Stimulated activated CD4-positive, alpha-beta T cell treated with anti-CD3 and anti-CD28 coated beads, Interleukin-15, amount 100 ng/mL, for 48 hours (primary cell): ENCODE results near the gene GHR.
"Not testable (repeated sequence)": the region's sequence is repeated elsewhere in the genome, so short reads cannot be mapped to it uniquely, and the experiment has no call there.

Source experiments
- DNase-seq, 2 donors: peaks; one replicate each; pipeline ENCODE4 v3.0.0-alpha.2; 2020; ENCODE audit warnings: low read depth in 2 of 2

Gene GHR

GRCh38 chr5:42643360-42643759 is 220.1 kb downstream of the GHR start:
- DNase-seq = no peak

GRCh38 chr5:42645138-42645537 is 221.9 kb downstream of the GHR start:
- no peak for DNase-seq

- no peak for DNase-seq
These were observed 224.8 kb downstream of the GHR start for GRCh38 chr5:42648036-42648435.

GRCh38 chr5:42648915-42649314 is 225.7 kb downstream of the GHR start:
- DNase-seq = no peak

GRCh38 chr5:42650084-42650483 is 226.8 kb downstream of the GHR start:
- DNase-seq = no peak

GRCh38 chr5:42653705-42654104 is 230.5 kb downstream of the GHR start:
- no peak for DNase-seq

GRCh38 chr5:42654645-42655044 is 231.4 kb downstream of the GHR start:
- DNase-seq = no peak

GRCh38 chr5:42655982-42656650 is 232.9 kb downstream of the GHR start:
- DNase-seq = no peak

GRCh38 chr5:42656651-42657015 is 233.4 kb downstream of the GHR start:
- no peak for DNase-seq

GRCh38 chr5:42659869-42660268 is 236.6 kb downstream of the GHR start:
- not testable (repeated sequence) for DNase-seq

GRCh38 chr5:42665857-42666256 is 242.6 kb downstream of the GHR start:
- DNase-seq = no peak

- DNase-seq = no peak
These were observed 243.6 kb downstream of the GHR start for GRCh38 chr5:42666869-42667268.

- DNase-seq = no peak
These were observed 245.0 kb downstream of the GHR start for GRCh38 chr5:42668254-42668653.

GRCh38 chr5:42672925-42673324 is 249.7 kb downstream of the GHR start:
- no peak for DNase-seq

- no peak for DNase-seq
These were observed 252.4 kb downstream of the GHR start for GRCh38 chr5:42675602-42676001.

- no peak for DNase-seq
These were observed 253.1 kb downstream of the GHR start for GRCh38 chr5:42676362-42676761.

GRCh38 chr5:42677156-42677842 is 254.1 kb downstream of the GHR start:
- no peak for DNase-seq

- no peak for DNase-seq
These were observed 256.8 kb downstream of the GHR start for GRCh38 chr5:42680046-42680445.

- DNase-seq = not testable (repeated sequence)
These were observed 261.8 kb downstream of the GHR start for GRCh38 chr5:42685078-42685477.

GRCh38 chr5:42689391-42689790 is 266.2 kb downstream of the GHR start:
- DNase-seq = no peak

GRCh38 chr5:42691413-42691937 is 268.2 kb downstream of the GHR start:
- no peak for DNase-seq

GRCh38 chr5:42701351-42702059 is 278.3 kb downstream of the GHR start:
- DNase-seq = no peak

- DNase-seq = no peak
These were observed 280.0 kb downstream of the GHR start for GRCh38 chr5:42703238-42703637.
